GM12875 (cell line): ENCODE data around the gene UBA5.

Experiments used
- H3K4me3 ChIP-seq: one replicate; pipeline ENCODE4 v1.5.1; 2011; ENCODE audit warnings: low read depth, low read length, control low read depth
- CTCF ChIP-seq: IDR thresholded peaks from 2 replicates; pipeline ENCODE4 v1.5.1; 2011; ENCODE audit warnings: low read depth, mild to moderate bottlenecking, control low read depth, inconsistent platforms, low read length, moderate library complexity, borderline replicate concordance; ENCODE audit not compliant: insufficient read depth

Gene UBA5

GRCh38 chr3:132723024-132723950 lies 63.2 kb downstream of the UBA5 start:
- H3K4me3 ChIP-seq, result peak overlapping the region; percentile 87
- no peak for TF ChIP-seq CTCF

- H3K4me3 ChIP-seq, result no peak overlapping the region
- TF ChIP-seq CTCF, result peak; percentile 36; the same call in 1 of the 2 replicates
Measured at GRCh38 chr3:132726341-132726823, 66.3 kb downstream of the UBA5 start.
